Endothelial cell of umbilical vein (primary cell): ENCODE results near the gene ERBB4. TPM values are rescaled to one million over a fixed set of nuclear protein-coding genes. Genes with fewer than 3 reads are reported as not detected.

Experiments
- BruUV-seq: library from RNA; stranded (reverse); fragments of 400-500 nt; replicated peaks from 2 replicates; lab custom pipeline; 2021; lab: Mats Ljungman, UMichigan
- CTCF ChIA-PET: fragments of 300-600, 350-600 bp; sonication (Branson Sonifier 250); formaldehyde crosslinking; loops from one replicate; lab custom pipeline; 2021; ENCODE audit warnings: antibody characterized with exemption, inconsistent platforms; lab: Charles Lee
- POLR2A ChIA-PET: fragments of 300-600, 350-600 bp; sonication (Branson Sonifier 250); formaldehyde crosslinking; loops from one replicate; lab custom pipeline; 2021; ENCODE audit warnings: antibody characterized with exemption, inconsistent platforms; lab: Charles Lee
- DNase-seq: peaks from one replicate; pipeline ENCODE4 v3.0.0-alpha.2; 2011; ENCODE audit warnings: low read depth, low spot score
- FAIRE-seq: peaks from 2 replicates; lab custom pipeline; 2011; peaks lifted over from hg19 to GRCh38; lab: Jason Lieb, UNC
- H2AFZ ChIP-seq: 2 replicates; pipeline ENCODE4 v1.6.0; 2012; ENCODE audit warnings: low read depth, low read length, control low read depth, inconsistent platforms
- H3K27ac ChIP-seq: 2 replicates; pipeline ENCODE4 v1.5.1; 2011; ENCODE audit warnings: low read depth, mild to moderate bottlenecking, control low read depth, low read length, moderate library complexity; ENCODE audit not compliant: insufficient read depth
- H3K27me3 ChIP-seq, 2 experiments: 2 replicates each; pipeline versions ENCODE4 v1.6.0 to v1.6.1; 2011; ENCODE audit warnings: low read length in 2 of 2, mixed read lengths in 1 of 2; ENCODE audit not compliant: control insufficient read depth in 2 of 2, insufficient read depth in 2 of 2
- H3K36me3 ChIP-seq, 2 experiments: 2 replicates in 1 of 2; 3 replicates in 1 of 2; pipeline ENCODE4 v1.5.1; 2011; ENCODE audit warnings: low read length in 2 of 2, mild to moderate bottlenecking in 1 of 2, moderate library complexity in 1 of 2; ENCODE audit not compliant: control insufficient read depth in 2 of 2, insufficient read depth in 2 of 2; ENCODE audit errors: extremely low read depth in 1 of 2
- H3K4me1 ChIP-seq: 3 replicates; pipeline ENCODE4 v1.5.1; 2011; ENCODE audit warnings: mild to moderate bottlenecking, low read length; ENCODE audit not compliant: control insufficient read depth, insufficient read depth; ENCODE audit errors: extremely low read depth
- H3K4me2 ChIP-seq: 2 replicates; pipeline ENCODE4 v1.6.1; 2011; ENCODE audit warnings: low read length, control low read depth, mixed read lengths; ENCODE audit not compliant: insufficient read depth
- H3K4me3 ChIP-seq, 3 experiments: fragments of 200-600 bp in 1 of 3; sonication (generic), shearing (Covaris generic) in 1 of 3; replicated peaks in 1 of 3; 2 replicates each; pipeline ENCODE4 v1.5.1; 2011 to 2016; ENCODE audit warnings: control low read depth in 3 of 3, low read length in 3 of 3, mild to moderate bottlenecking in 2 of 3, inconsistent platforms in 1 of 3, low read depth in 1 of 3, moderate library complexity in 1 of 3; ENCODE audit not compliant: insufficient read depth in 1 of 3
- H3K79me2 ChIP-seq: 2 replicates; pipeline ENCODE4 v1.6.0; 2012; ENCODE audit warnings: low read length, inconsistent platforms; ENCODE audit not compliant: control insufficient read depth, insufficient read depth
- H3K9ac ChIP-seq: replicated peaks from 2 replicates; pipeline ENCODE3; 2011; ENCODE audit warnings: low read length, control low read depth; ENCODE audit not compliant: insufficient read depth; ENCODE audit errors: extremely low read depth
- H3K9me1 ChIP-seq: replicated peaks from 3 replicates; pipeline ENCODE4 v1.6.0; 2011; ENCODE audit warnings: mild to moderate bottlenecking, low read length; ENCODE audit not compliant: control insufficient read depth, insufficient read depth; ENCODE audit errors: extremely low read depth
- H3K9me3 ChIP-seq: replicated peaks from 2 replicates; pipeline ENCODE4 v1.5.1; 2012; ENCODE audit warnings: low read length, inconsistent platforms; ENCODE audit not compliant: control insufficient read depth, insufficient read depth
- H4K20me1 ChIP-seq: replicated peaks from 2 replicates; pipeline ENCODE3; 2011; ENCODE audit warnings: mild to moderate bottlenecking, low read length; ENCODE audit not compliant: control insufficient read depth, insufficient read depth; ENCODE audit errors: extremely low read depth
- EZH2 ChIP-seq: IDR thresholded peaks from 2 replicates; pipeline ENCODE4 v1.6.1; 2012; ENCODE audit warnings: borderline replicate concordance, low read depth, mild to moderate bottlenecking, moderate library complexity, low read length, inconsistent platforms; ENCODE audit not compliant: severe bottlenecking
- FOS ChIP-seq: IDR thresholded peaks from 2 replicates; pipeline ENCODE4 v1.6.1; 2011; ENCODE audit warnings: mild to moderate bottlenecking, low read length, moderate library complexity, borderline replicate concordance; ENCODE audit not compliant: insufficient read depth
- GATA2 ChIP-seq: IDR thresholded peaks from 2 replicates; pipeline ENCODE4 v1.7.0; 2011; ENCODE audit warnings: low read depth, mild to moderate bottlenecking, moderate library complexity, mixed read lengths, low read length; ENCODE audit not compliant: insufficient read length, insufficient read depth
- JUN ChIP-seq: IDR thresholded peaks from 2 replicates; pipeline ENCODE4 v1.6.1; 2011; ENCODE audit warnings: borderline replicate concordance, low read depth; ENCODE audit not compliant: insufficient read length, insufficient read depth
- MAX ChIP-seq: IDR thresholded peaks from 2 replicates; pipeline ENCODE4 v1.6.1; 2011; ENCODE audit not compliant: insufficient read depth, insufficient read length
- MYC ChIP-seq: IDR thresholded peaks from one replicate; pipeline ENCODE4 v1.6.1; 2011; ENCODE audit warnings: mild to moderate bottlenecking, low read depth, low read length
- dilution Hi-C: fragments of 300-500 bp; cut with MboI; formaldehyde crosslinking; loops from one replicate; pipeline ENCODE4 v1.15.0; 2019; ENCODE audit warnings: low sequenced_read_pairs; ENCODE audit not compliant: extremely low pct_ligation_motif_present
- intact Hi-C: fragments of 100-400 bp; cut with micrococcal nuclease; formaldehyde crosslinking; loops from one replicate; pipeline ENCODE4 v1.10.0; 2022
- polyA plus RNA-seq, 4 experiments: library from polyadenylated mRNA; depleted of rRNA in 3 of 4; stranded (reverse) in 3 of 4; unstranded in 1 of 4; fragments of >200 nt; gene quantifications; 2 replicates each; pipeline versions ENCODE4 v1.2.1 to v1.2.3, GENCODE V29; 2011 to 2012; ENCODE audit warnings: missing spikeins in 1 of 4
- total RNA-seq: library from RNA; stranded (reverse); gene quantifications from 2 replicates; pipeline ENCODE4 v1.2.3, GENCODE V29; 2021
- TF ChIP-seq, protein P1 (sequence below), 2 donors: IDR thresholded peaks; 1 replicate in 1 of 2; 2 replicates in 1 of 2; pipeline ENCODE4 v1.5.1; 2011; ENCODE audit warnings: low read length in 2 of 2, mild to moderate bottlenecking in 2 of 2, moderate library complexity in 2 of 2, control low read depth in 1 of 2, inconsistent platforms in 1 of 2, low read depth in 1 of 2; ENCODE audit not compliant: insufficient read depth in 1 of 2; ENCODE audit errors: extremely low read depth in 1 of 2

The ERBB4 gene
- total and polyA plus RNA-seq, 2 donors (not counting 3 experiments of a cell fraction or from before 2014, with no cell fraction given) = 0.01 to 0.27 TPM

DNA sequence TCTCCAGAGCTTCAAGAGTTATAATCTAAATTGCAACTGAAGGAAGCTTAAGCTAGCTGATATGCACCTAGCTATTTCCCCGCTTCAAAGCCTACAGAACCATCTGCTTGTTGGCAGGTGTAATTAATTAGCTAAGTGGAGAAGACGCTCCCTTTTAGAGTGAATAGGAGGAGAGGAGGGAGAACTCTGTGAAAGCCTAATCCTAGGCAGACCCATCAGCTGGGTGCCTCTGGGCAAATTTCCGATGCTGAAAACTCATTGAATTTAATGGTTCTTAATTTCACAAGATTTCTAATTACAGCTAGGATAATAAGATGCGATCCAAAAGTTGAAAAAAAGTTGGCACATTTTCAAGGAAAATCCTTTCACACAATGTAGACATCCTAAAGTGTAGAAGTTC, 735.9 kb downstream of the ERBB4 start:
- BruUV-seq = no TSS peak
- dilution Hi-C loops (no loop called here), intact Hi-C loops (no loop called here)
- TF ChIP-seq FOS (no peak), JUN (no peak), EZH2 (no peak), MAX (no peak), GATA2 (no peak), MYC (no peak)
- TF ChIP-seq, protein P1, sequence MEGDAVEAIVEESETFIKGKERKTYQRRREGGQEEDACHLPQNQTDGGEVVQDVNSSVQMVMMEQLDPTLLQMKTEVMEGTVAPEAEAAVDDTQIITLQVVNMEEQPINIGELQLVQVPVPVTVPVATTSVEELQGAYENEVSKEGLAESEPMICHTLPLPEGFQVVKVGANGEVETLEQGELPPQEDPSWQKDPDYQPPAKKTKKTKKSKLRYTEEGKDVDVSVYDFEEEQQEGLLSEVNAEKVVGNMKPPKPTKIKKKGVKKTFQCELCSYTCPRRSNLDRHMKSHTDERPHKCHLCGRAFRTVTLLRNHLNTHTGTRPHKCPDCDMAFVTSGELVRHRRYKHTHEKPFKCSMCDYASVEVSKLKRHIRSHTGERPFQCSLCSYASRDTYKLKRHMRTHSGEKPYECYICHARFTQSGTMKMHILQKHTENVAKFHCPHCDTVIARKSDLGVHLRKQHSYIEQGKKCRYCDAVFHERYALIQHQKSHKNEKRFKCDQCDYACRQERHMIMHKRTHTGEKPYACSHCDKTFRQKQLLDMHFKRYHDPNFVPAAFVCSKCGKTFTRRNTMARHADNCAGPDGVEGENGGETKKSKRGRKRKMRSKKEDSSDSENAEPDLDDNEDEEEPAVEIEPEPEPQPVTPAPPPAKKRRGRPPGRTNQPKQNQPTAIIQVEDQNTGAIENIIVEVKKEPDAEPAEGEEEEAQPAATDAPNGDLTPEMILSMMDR (IDR thresholded peaks at IDR 0.05; ENCODE audit: extremely low read depth in 1 of 2, insufficient read depth in 1 of 2, low read depth in 1 of 2, low read length in 2 of 2) = no peak
- H3K36me3 ChIP-seq = no peaks in the 10 kb centered on the region
- POLR2A ChIA-PET = no interaction called here
- CTCF ChIA-PET = interaction anchor here (1.2 kb wide), 1 partner anchor 447 kb away, joined by 4 read pairs; no protein-coding TSS in a partner anchor
- H3K9me3 ChIP-seq = no peaks in the 10 kb centered on the region
- no peaks in the 10 kb centered on the region for H3K4me1 ChIP-seq
- DNase-seq (no peak), FAIRE-seq (no peak)
- no peak overlapping the region for H3K27ac ChIP-seq
- H3K4me2 ChIP-seq = no peak overlapping the region
- no peak overlapping the region for H2AFZ ChIP-seq
- no peaks in the 10 kb centered on the region for H3K79me2 ChIP-seq
- H3K9ac ChIP-seq = no peak overlapping the region
- no peaks in the 10 kb centered on the region for H4K20me1 ChIP-seq
- H3K9me1 ChIP-seq = no peaks in the 10 kb centered on the region
- no peak overlapping the region for H3K4me3 ChIP-seq
- no peaks in the 10 kb centered on the region for H3K27me3 ChIP-seq
